GM15510 (cell line): Measurements from ENCODE around the gene GPD2.

Experiments used
- POLR2A ChIP-seq: IDR thresholded peaks from 3 replicates; pipeline ENCODE4 v1.6.1; 2011; ENCODE audit warnings: borderline replicate concordance; ENCODE audit not compliant: insufficient read length; ENCODE audit errors: extremely low read depth

The GPD2 gene

DNA sequence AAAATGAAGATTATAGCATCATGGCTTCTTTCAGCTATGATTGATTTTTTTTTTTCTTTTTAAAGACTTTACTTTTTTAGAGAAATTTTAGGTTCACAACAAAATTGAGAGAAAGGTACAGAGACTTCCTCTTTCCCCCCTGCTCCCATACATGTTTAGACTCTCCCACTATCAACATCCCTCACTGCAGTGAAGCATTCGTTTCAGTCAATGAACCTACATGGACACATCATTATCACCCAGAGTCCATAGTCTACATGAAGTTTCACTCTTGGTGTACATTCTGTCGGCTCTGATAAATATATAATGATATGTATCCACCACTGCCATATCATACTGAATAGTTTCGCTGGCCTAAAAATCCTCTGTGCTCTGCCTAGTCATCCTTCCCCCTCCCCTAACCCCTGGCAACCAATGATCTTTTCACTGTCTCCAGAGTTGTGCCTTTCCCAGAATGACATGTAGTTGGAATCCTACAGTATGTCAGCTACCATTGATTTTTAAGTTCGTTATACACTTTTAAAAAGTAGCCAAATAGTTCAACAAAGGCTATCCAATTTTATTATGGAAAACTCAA, 86.8 kb downstream of the GPD2 start:
- TF ChIP-seq POLR2A, result no peak

DNA sequence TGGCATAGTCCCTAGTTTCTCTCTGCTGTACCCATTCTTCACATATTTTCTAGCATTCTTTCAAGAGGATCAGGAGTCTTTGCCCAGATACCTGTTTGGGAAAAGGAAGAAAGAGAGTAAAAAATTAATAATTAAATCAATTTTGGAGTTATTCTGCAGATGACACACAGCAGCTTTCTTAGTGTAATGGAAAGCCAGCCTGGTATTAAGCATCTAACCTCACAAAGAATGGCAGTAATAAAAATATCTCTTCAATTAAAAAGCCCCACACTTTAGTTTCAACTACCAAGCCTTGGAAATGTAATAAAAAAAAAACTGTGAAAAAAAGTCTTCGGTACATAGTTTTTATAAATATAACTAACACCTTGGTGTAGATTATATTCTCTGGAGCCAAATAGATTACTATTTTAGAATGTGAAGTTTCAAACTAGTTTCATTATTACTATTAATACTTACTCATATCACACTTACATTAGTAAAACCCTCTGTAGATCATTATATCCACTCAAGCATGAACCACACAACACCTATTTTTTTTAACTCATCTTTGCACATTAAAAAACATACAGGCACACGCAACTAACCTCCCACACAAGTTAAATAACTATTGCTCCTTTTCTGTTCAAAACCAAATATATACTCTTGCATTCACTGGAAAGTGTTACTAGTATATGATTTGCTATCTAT, 90.9 kb downstream of the GPD2 start:
- TF ChIP-seq POLR2A, result no peak

DNA sequence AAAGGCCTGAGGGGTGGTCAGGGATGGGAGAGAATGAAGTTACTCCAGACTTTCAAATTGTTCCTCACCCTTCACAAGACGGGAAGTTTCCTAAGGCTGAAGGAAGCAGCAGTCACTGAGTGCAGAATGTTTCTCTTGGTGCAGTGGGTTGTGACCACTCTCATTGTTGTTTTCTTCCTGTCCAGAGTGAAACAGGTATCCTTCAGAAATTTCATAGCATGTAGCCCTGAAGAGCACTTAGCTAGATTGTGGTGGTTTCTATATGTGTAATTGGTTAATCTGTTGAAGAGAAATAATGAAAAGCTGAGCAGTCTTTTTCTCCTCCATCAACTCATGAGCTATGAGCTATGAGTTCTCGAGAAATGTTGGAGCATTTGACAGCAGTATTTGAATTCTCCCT, 96.8 kb downstream of the GPD2 start:
- TF ChIP-seq POLR2A, result no peak

DNA sequence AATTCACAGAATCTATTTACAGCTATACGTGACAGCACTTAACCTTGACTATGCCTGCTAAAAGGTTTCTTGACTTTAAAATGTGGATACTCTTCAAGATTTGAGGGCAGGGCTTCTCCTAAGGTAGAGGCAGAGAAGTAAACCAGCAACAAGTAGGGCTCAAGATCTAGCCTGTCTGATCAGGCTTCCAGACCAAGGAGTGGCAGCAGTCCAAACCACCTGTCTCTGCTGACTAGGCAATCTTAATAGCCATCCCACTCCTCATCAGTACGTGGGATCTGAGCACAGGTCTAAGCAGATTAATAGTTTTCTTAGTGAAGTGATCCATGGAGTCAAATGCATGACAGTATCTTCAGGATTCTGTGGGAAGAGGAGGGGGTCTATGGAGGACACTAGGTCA, 100.4 kb downstream of the GPD2 start:
- TF ChIP-seq POLR2A, result no peak

DNA sequence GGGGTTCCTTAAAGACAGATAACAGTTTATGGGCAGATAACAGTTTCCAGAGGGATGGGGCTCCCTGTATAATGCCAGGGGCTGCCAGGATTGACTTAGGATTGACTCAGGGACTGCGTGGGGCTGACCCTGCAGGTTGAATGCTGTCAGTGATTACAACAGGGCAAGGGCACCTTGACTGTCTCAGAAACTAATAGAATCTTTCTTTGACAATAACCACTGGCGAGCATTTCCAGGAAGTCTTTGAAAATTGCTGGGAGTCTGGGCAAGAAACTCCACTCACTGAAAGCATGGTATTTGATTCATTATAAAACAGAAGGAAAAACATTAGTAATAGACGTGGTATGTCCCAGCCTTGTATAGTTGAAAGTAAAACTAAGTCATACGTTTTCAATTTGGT, 101.0 kb downstream of the GPD2 start:
- no peak for TF ChIP-seq POLR2A

DNA sequence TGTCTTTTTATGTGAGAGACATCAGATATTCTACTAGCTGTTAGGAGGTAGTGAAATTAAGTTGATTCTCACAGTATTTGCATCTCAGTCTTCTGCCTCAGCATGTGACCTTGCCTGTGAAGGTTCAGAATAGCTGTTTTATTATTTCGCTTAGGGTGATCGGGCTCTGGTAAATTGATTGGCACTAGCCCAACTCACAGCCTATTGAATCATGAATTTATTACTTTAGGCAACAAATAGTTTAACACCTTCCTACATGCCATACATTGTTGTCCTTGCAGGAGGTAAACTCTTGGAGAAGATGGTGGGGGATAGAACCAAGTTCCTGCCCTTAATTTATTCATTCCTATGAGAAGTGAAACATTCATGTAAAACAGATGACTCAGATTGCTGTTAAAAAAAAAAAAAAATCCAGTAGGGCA, 101.9 kb downstream of the GPD2 start:
- no peak for TF ChIP-seq POLR2A

DNA sequence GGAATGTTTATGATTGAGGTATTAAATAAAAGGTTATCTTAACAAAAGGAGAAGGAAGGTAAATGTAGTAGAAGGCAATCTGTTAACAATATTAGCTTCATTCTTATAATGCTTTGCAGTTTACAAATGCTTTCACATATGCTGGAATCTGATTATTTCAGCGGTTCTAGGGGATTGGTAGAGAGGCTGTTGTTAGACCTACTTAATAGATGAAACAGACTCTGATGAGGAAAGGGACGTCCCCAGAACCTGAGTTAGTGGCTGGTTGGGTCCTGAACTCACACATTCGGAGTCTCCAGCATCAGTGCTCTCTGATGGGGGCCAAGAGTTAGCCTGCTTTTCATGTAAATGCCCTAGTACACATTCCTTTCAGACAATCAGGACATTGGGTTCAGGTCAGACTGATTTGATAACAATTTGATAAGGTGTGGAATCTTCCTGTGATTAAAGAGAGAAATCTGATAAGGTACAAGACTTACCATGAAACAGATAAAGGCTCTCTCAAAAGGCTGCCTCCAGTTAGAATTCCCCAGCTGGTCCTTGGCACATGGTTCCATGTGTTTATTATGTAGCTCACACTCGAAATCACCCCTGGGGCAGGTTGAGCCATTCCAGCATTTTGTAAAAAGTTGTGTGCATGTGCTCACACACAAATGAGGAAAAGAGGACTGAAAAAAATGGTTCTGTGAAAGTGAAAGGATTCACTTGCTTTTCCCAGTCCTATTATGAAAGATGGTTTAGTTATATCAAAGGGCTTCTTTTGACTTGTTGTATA, 103.1 kb downstream of the GPD2 start:
- no peak for TF ChIP-seq POLR2A

DNA sequence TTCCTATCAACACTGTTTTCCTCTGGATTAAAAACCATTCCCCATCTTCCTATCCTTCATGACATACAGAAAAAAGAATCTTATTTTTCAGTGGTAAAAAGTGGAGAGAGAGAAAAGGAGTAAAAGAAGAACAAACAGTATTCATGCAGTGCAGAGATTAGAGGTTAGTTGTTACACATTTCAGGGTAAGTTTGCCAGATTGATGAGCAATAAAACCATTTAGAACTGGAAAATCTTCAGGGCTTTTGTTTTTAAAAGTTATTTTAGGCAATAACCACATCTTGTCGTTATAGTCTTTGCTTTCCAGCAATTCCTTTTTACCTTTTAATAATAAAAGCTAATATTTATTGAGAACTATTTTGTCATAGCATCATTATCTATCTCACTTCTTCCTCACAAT, 104.5 kb downstream of the GPD2 start:
- TF ChIP-seq POLR2A, result no peak

DNA sequence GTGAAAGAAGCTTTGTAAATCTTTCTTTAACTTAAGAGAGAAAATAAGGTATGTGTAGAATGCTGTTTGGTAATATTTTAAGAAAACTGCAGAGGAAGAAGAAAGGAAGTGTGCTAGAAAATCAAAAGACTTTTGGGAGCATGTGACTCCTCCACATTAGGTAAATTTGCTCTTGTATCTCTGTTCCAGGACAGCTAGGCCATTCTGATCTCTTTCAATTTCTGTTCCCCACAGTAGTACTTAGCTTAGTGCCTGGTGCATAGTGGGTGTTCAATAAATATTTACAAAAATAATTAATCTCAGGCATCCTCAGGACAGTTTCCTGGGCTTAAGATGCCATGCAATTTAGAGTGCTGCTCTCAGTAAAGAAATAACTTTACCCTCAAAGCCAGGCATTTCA, 105.0 kb downstream of the GPD2 start:
- no peak for TF ChIP-seq POLR2A

DNA sequence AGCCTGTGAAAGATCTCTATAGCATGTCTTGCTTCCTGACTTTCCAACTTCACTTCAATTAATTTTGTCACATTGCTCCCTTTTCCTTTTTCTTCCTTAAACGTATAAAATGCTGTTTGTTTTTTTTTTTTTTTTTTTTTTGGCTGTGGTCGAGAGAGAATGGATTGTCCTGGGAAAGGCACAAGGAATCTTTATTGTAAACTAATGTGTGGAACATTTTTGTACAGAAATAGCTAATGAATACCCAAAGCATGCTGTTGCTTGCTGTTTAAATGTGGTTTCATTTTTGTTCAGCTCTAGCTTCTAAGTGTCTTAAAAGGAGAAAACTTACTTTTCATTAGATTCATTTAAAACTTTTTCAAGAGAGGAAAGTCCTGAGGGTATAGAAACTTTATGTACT, 105.5 kb downstream of the GPD2 start:
- no peak for TF ChIP-seq POLR2A

DNA sequence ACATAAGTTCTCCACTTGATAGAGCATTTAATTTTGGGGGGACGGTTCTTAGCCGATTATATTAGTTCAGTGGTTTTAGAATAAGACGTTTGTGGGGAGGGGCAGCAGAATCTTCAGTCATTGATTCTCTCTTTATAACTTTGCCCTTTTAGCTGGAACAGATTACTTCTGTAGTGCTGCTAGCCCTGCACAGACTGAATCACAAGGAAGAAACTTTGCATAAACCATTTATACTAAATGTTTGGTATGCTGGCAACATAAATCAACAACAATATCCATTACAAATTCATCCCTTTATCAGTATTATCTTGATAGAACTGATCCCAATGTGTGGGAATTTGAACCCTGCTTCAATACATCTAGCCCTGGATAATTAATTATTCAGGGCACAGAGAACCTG, 112.2 kb downstream of the GPD2 start:
- no peak for TF ChIP-seq POLR2A

DNA sequence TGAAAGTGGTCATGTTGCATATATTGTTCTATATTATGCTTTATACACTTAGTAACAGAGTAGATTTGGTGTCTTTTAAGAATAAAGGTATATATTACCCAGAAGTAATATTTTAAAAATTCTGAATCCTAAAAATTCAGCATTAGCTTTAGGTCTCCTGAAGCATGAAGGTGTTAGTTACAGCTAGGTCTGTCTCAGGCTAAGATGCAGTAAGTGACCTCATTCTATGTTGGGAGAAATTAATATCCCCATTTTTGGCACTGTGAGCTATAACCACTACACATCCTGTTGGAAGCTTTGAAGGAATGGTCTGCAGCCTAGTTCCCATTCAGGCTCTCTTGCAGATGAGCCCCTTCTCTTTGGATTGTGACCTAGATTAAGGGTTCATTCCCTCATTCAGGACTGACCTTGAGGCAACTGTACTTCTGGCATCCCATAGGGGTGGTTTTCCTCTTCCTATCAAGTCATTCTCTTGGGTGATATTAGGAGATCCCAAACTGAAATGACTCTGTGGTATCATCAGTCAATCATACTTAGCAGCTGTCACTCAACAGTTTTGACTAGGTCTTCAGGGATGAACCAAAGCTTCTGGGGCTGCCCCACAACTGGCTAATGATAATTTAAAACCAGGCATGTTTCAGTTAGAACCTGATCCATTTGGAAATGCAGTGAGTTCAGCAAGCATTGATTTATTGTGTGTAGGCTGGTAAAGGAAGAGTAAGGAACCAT, 117.7 kb downstream of the GPD2 start:
- TF ChIP-seq POLR2A, result no peak

DNA sequence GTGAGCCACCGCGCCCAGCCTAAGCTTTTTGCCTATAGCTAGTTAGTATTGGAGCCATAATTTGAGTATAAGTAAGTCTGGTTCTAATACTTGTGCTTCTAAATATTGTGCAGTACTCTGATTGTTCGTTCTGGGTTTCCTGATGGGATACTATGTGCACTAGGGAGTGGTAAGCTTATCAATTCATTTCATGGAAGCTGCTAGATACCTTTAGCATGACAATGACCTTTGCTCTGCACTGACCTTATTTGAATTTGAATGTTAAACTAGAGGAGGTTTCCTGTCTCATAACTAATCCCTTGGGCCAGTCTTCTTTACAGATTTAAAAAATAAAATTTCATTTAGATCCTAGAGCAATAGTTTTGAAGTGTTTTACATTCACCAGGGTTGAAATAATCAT, 125.1 kb downstream of the GPD2 start:
- TF ChIP-seq POLR2A, result no peak

DNA sequence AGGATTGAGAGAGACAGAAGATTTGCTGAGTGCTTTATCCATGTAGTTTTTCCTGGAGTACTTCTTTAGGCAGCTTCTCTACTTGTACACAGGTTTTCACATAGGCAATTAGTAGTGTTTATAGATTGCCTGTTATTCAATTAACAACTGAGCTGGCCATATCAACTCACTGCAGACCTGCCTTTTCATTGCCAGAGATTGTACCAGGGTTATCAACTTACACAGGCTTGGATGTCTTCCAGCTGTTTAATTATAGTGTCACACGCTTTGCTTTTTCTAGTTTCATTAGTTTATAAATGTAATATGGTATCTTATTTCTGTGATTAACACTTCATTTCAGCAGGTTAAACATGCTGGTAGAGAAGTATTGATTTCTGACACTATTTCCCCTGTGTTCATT, 125.9 kb downstream of the GPD2 start:
- no peak for TF ChIP-seq POLR2A
